Measurements from ENCODE around the gene SSTR1.

The SSTR1 gene

DNA sequence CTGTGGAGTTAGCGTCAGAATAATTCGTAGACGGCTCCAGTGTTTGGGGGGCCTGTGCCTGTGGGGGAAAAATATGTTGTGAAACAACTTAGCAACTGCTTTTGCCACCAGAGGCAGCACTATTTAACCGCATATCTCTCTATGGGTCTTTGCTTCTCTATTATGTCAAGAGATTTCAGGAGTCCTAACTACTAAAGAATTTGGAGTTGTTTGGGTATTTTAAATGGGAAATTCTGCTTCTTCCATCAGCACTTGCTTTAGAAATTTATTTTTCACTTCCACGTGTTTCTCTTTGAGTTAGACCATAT lies 48.8 kb downstream of the SSTR1 start:
- POLR2A ChIA-PET = no interaction called here
- CTCF ChIA-PET = no interaction called here
- peak; percentile 7 for DNase-seq (ENCODE audit: extremely low spot score)
- TF ChIP-seq, protein P1, sequence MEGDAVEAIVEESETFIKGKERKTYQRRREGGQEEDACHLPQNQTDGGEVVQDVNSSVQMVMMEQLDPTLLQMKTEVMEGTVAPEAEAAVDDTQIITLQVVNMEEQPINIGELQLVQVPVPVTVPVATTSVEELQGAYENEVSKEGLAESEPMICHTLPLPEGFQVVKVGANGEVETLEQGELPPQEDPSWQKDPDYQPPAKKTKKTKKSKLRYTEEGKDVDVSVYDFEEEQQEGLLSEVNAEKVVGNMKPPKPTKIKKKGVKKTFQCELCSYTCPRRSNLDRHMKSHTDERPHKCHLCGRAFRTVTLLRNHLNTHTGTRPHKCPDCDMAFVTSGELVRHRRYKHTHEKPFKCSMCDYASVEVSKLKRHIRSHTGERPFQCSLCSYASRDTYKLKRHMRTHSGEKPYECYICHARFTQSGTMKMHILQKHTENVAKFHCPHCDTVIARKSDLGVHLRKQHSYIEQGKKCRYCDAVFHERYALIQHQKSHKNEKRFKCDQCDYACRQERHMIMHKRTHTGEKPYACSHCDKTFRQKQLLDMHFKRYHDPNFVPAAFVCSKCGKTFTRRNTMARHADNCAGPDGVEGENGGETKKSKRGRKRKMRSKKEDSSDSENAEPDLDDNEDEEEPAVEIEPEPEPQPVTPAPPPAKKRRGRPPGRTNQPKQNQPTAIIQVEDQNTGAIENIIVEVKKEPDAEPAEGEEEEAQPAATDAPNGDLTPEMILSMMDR (IDR thresholded peaks at IDR 0.05; ENCODE audit: control extremely low read depth, extremely low read depth, low read depth, missing control alignments) = no peak

DNA sequence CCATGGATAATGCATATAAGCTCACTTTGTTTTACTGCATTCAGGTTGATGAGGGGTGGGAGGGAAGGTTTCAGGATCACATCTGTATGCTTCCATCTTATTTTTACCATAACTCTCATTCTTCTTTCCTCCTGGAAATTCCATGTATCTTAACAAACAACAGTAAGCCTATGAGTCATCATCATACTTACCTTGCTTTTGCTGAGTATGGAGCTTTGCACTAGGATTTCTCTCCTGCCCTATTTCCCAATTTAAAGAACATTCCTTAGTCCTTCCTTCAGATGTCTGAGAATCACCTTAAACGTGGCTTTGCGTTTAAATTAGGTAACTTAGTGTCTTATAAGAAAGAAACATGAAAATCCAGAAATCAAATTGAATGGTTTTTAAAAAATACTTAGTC lies 49.8 kb downstream of the SSTR1 start:
- ChIA-PET CTCF (interaction anchor here (1.4 kb wide), 1 partner anchor 14 kb away, joined by 3 read pairs; no protein-coding TSS in a partner anchor), POLR2A (no interaction called here)
- no peak for DNase-seq (ENCODE audit: extremely low spot score)
- TF ChIP-seq, protein P1 (IDR thresholded peaks at IDR 0.05; ENCODE audit: control extremely low read depth, extremely low read depth, low read depth, missing control alignments) = no peak

DNA sequence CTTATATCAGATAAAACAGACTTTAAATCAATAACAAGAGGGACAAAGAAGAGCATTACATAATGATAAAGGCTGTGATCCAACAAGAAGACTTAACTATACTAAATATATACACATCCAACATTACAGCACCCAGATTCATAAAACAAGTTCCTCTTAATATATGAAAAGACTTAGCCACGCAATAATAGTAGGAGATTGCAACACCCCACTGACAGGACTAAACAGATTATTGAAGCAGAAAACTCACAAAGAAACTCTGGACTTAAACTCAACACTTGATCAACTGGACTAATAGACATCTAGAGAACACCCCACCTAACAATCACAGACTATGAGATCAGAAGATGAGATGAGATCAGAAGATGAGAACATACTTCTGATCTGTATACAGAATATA lies 53.9 kb downstream of the SSTR1 start:
- TF ChIP-seq, protein P1 (IDR thresholded peaks at IDR 0.05; ENCODE audit: control extremely low read depth, extremely low read depth, low read depth, missing control alignments) = no peak
- DNase-seq (ENCODE audit: extremely low spot score) = no peak
- CTCF ChIA-PET = interaction anchor here (0.7 kb wide), 1 partner anchor 12 kb away, joined by 3 read pairs; no protein-coding TSS in a partner anchor
- POLR2A ChIA-PET = no interaction called here

Data from GM10248 (cell line).